Small intestine (tissue), 7 donors: ENCODE results near the gene STRN4. TPM values are rescaled to one million over a fixed set of nuclear protein-coding genes. Genes with fewer than 3 reads are reported as not detected.
A peak's percentile ranks its signal among the peaks of the same experiment; 100 is the strongest.

Experiments used
- DNase-seq, 2 donors: peaks; one replicate each; pipeline versions ENCODE4 v3.0.0 to v3.0.0-alpha.2; 2013
- FAIRE-seq: peaks from 2 replicates; lab custom pipeline; 2012; peaks lifted over from hg19 to GRCh38; lab: Jason Lieb, UNC
- H3K27ac ChIP-seq, 3 donors: one replicate each; pipeline ENCODE4 v1.5.1; 2013; ENCODE audit warnings: low read length in 2 of 3, mild to moderate bottlenecking in 2 of 3, control low read depth in 1 of 3, inconsistent platforms in 1 of 3, low read depth in 1 of 3, moderate library complexity in 1 of 3
- H3K27me3 ChIP-seq, 3 donors: one replicate each; pipeline ENCODE4 v1.6.1; 2013; ENCODE audit warnings: low read length in 3 of 3, inconsistent platforms in 1 of 3; ENCODE audit not compliant: control insufficient read depth in 3 of 3, insufficient read depth in 3 of 3
- H3K36me3 ChIP-seq, 3 donors: one replicate each; pipeline ENCODE4 v1.6.1; 2013; ENCODE audit warnings: low read length in 3 of 3, inconsistent platforms in 1 of 3, low read depth in 1 of 3, mild to moderate bottlenecking in 1 of 3, moderate library complexity in 1 of 3; ENCODE audit not compliant: control insufficient read depth in 3 of 3, insufficient read depth in 2 of 3
- H3K4me1 ChIP-seq, 3 donors: one replicate each; pipeline ENCODE4 v1.6.1; 2013; ENCODE audit warnings: low read length in 2 of 3, inconsistent platforms in 1 of 3, low read depth in 1 of 3, mild to moderate bottlenecking in 1 of 3, moderate library complexity in 1 of 3; ENCODE audit not compliant: control insufficient read depth in 3 of 3, insufficient read depth in 2 of 3
- H3K4me3 ChIP-seq, 3 donors: one replicate each; pipeline ENCODE4 v1.5.1; 2013; ENCODE audit warnings: low read length in 3 of 3, control low read depth in 1 of 3, inconsistent platforms in 1 of 3, low read depth in 1 of 3, mild to moderate bottlenecking in 1 of 3, moderate library complexity in 1 of 3
- H3K9me3 ChIP-seq, 2 donors: one replicate each; pipeline ENCODE4 v1.6.1; 2013; ENCODE audit warnings: low read depth in 1 of 2, low read length in 1 of 2; ENCODE audit not compliant: control insufficient read depth in 2 of 2, insufficient read depth in 1 of 2
- WGBS, 3 donors: extraction: QIAGEN DNeasy Blood & Tissue Kit; methylation state at CpG; one replicate each; pipeline ENCODE4 v1.1.7; 2013; 5-methylcytosine and 5-hydroxymethylcytosine counted together
- polyA plus RNA-seq, 4 donors: library from polyadenylated mRNA; stranded (reverse) in 3 of 4; unstranded in 1 of 4; fragments of 200-250 nt in 3 of 4; fragments of 120-200 nt in 1 of 4; gene quantifications; one replicate each; pipeline versions ENCODE4 v1.2.1 to v1.2.3, GENCODE V29; 2013
- donor health status: healthy with polysubstance abuse.
- donor health status: control.
- donor health status: control.
- donor health status: Bipolar disorder and iron deficiency.
- donor health status: healthy.

STRN4 gene
- polyA plus RNA-seq, 4 donors = 44.6 to 58.3 (median 51.1) TPM

GRCh38 chr19:46717716-46718143 is 28.5 kb downstream of the STRN4 start:
- FAIRE-seq = no peak
- no peaks in the 10 kb centered on the region for H3K9me3 ChIP-seq
- H3K4me3 ChIP-seq = peak overlapping the region; percentile 76 to 97 (median 84)
- peaks cover 6 to 49% (median 8%) of the 10 kb centered on the region in 3 donors for H3K36me3 ChIP-seq
- H3K4me1 ChIP-seq = peaks cover 0 to 20% (median 5%) of the 10 kb centered on the region in 3 donors
- WGBS, 3 donors = 13 to 21% (median 19%) methylated on average over 8 to 9 of the region's 9 CpGs
- peak overlapping the region; percentile 79 to 90 (median 81) for H3K27ac ChIP-seq
- H3K27me3 ChIP-seq = no peaks in the 10 kb centered on the region
- DNase-seq = peak; percentile 7 to 23

- WGBS, 3 donors = 0 to 2% (median 1%) methylated on average over 20 to 52 of the region's 52 CpGs
- H3K27ac ChIP-seq = peak within 1 kb of the TSS; percentile 81 to 97 (median 90)
- FAIRE-seq = no peak
Measured at GRCh38 chr19:46717034-46717715, 29.1 kb downstream of the STRN4 start, which contains the start of gene PRKD2. PRKD2 (minus strand) TSS chr19:46717114; CDS start chr19:46716370, 744 bp downstream.

GRCh38 chr19:46716672-46717033 is 29.6 kb downstream of the STRN4 start:
- H3K4me1 ChIP-seq = peaks cover 0 to 15% (median 5%) of the 10 kb centered on the region in 3 donors
- 0 to 1% (median 0%) methylated on average over 16 to 20 of the region's 20 CpGs for WGBS, 3 donors
- peak in 1 of 2 donors; percentile 28 for DNase-seq
- no peak for FAIRE-seq
- no peaks in the 10 kb centered on the region for H3K27me3 ChIP-seq
- H3K27ac ChIP-seq = peak overlapping the region; percentile 72 to 97 (median 83)
- peaks cover 2 to 45% (median 6%) of the 10 kb centered on the region in 3 donors for H3K36me3 ChIP-seq
- H3K4me3 ChIP-seq = peak overlapping the region; percentile 76 to 97 (median 84)
- H3K9me3 ChIP-seq = no peaks in the 10 kb centered on the region

More at GRCh38 chr19:46717034-46717715, 29.1 kb downstream of the STRN4 start, which contains the start of gene PRKD2:
- DNase-seq = peak; percentile 81 to 95
- Histone ChIP-seq H3K27me3 (no peaks in the 10 kb centered on the region), H3K4me1 (peaks cover 0 to 20% (median 5%) of the 10 kb centered on the region in 3 donors), H3K9me3 (no peaks in the 10 kb centered on the region), H3K4me3 (peak within 1 kb of the TSS; percentile 76 to 97 (median 84)), H3K36me3 (peaks cover 5 to 47% (median 6%) of the 10 kb centered on the region in 3 donors)

GRCh38 chr19:46715975-46716671 is 30.1 kb downstream of the STRN4 start:
- H3K9me3 ChIP-seq = no peaks in the 10 kb centered on the region
- peak overlapping the region; percentile 72 to 97 (median 83) for H3K27ac ChIP-seq
- no peaks in the 10 kb centered on the region for H3K27me3 ChIP-seq
- 1% methylated on average over 30 to 42 of the region's 42 CpGs for WGBS, 3 donors
- DNase-seq = peak; percentile 33 to 42
- peak overlapping the region; percentile 76 to 97 (median 84) for H3K4me3 ChIP-seq
- peaks cover 2 to 43% (median 4%) of the 10 kb centered on the region in 3 donors for H3K36me3 ChIP-seq
- FAIRE-seq = no peak
- peaks cover 0 to 15% (median 5%) of the 10 kb centered on the region in 3 donors for H3K4me1 ChIP-seq

GRCh38 chr19:46715620-46715974 is 30.7 kb downstream of the STRN4 start:
- Histone ChIP-seq H3K9me3 (no peaks in the 10 kb centered on the region), H3K4me1 (peaks cover 0 to 15% (median 5%) of the 10 kb centered on the region in 3 donors), H3K27me3 (no peaks in the 10 kb centered on the region), H3K36me3 (peaks cover 0 to 43% (median 4%) of the 10 kb centered on the region in 3 donors), H3K27ac (peak overlapping the region; percentile 72 to 97 (median 83)), H3K4me3 (peak overlapping the region; percentile 76 to 97 (median 84))
- DNase-seq (no peak), FAIRE-seq (no peak)
- 4 to 11% (median 9%) methylated on average over 8 of the region's 8 CpGs for WGBS, 3 donors

- 0 to 6% (median 5%) methylated on average over 8 to 12 of the region's 12 CpGs for WGBS, 3 donors
- Histone ChIP-seq H3K27ac (peak overlapping the region; percentile 92 to 98 (median 97)), H3K36me3 (peaks cover under 1 to 42% (median 2%) of the 10 kb centered on the region in 3 donors), H3K27me3 (no peaks in the 10 kb centered on the region), H3K9me3 (no peaks in the 10 kb centered on the region), H3K4me1 (peaks cover 0 to 15% (median 5%) of the 10 kb centered on the region in 3 donors), H3K4me3 (peak overlapping the region; percentile 55 to 84 (median 76))
- peak; percentile 97 to 98 for DNase-seq
- no peak for FAIRE-seq
Measured at GRCh38 chr19:46714444-46715106, 31.7 kb downstream of the STRN4 start.

GRCh38 chr19:46713781-46714443 is 32.3 kb downstream of the STRN4 start:
- DNase-seq (peak in 1 of 2 donors; percentile 88), FAIRE-seq (no peak)
- H3K36me3 ChIP-seq = peaks cover 4 to 41% (median 5%) of the 10 kb centered on the region in 3 donors

More at GRCh38 chr19:46713781-46714443, 32.3 kb downstream of the STRN4 start:
- H3K4me3 ChIP-seq = peak overlapping the region; percentile 55 to 84 (median 76)
- WGBS, 3 donors = 0% methylated on average over 31 to 39 of the region's 39 CpGs
- no peaks in the 10 kb centered on the region for H3K27me3 ChIP-seq
- H3K4me1 ChIP-seq = peaks cover 0 to 15% (median 5%) of the 10 kb centered on the region in 3 donors
- no peaks in the 10 kb centered on the region for H3K9me3 ChIP-seq
- peak overlapping the region; percentile 92 to 98 (median 97) for H3K27ac ChIP-seq
